ENCODE measurements around the gene BMP6. TPM values are rescaled to one million over a fixed set of nuclear protein-coding genes. Genes with fewer than 3 reads are reported as not detected.

Gene BMP6
- total and polyA plus RNA-seq, 2 of the 4 experiments (the other 2 are of a cell fraction): 0.18 to 0.19 TPM

- no peaks in the 10 kb centered on the region for H4K20me1 ChIP-seq (ENCODE audit: insufficient read depth, low read length)
- ATAC-seq (ENCODE audit: low read depth) (no peak), DNase-seq (no peak)
- no peak overlapping the region for H3K23ac ChIP-seq (ENCODE audit: low read depth, low read length)
- H3K4me3 ChIP-seq (ENCODE audit: insufficient read depth, low read depth, low read length): no peak overlapping the region
- no peak overlapping the region for H3K4ac ChIP-seq (ENCODE audit: low read depth, low read length)
- intact Hi-C loops (cut with micrococcal nuclease): no loop called here
- no peak overlapping the region for H2BK15ac ChIP-seq (ENCODE audit: low read depth, low read length)
- H3K27me3 ChIP-seq (ENCODE audit: control insufficient read depth, insufficient read depth, low read length): peaks cover 17% of the 10 kb centered on the region
- H3K27ac ChIP-seq (ENCODE audit: insufficient read depth, low read length): no peak overlapping the region
- no TSS peak for BruUV-seq (replicated peaks)
- H2BK5ac ChIP-seq (ENCODE audit: low read depth, low read length, poor library complexity, severe bottlenecking): no peak overlapping the region
- H3K9me3 ChIP-seq (ENCODE audit: control insufficient read depth, insufficient read depth, low read length): no peaks in the 10 kb centered on the region; the same call in 1 of the 2 replicates
- no peaks in the 10 kb centered on the region for H3K9me1 ChIP-seq (ENCODE audit: insufficient read depth, low read length)
- CTCF ChIA-PET: no interaction called here
- no peaks in the 10 kb centered on the region for H3K79me1 ChIP-seq (ENCODE audit: low read depth in 1 of 2, low read length in 2 of 2)
- no peak overlapping the region for H2AK9ac ChIP-seq (replicated peaks; ENCODE audit: low read depth, low read length, poor library complexity)
- no peak overlapping the region for H4K8ac ChIP-seq (ENCODE audit: low read depth in 2 of 2, low read length in 2 of 2)
- TF ChIP-seq CEBPB (IDR thresholded peaks at IDR 0.05; ENCODE audit: low read depth, low read length) (no peak), RFX5 (IDR thresholded peaks at IDR 0.05; ENCODE audit: low read depth, low read length) (no peak), RAD21 (IDR thresholded peaks at IDR 0.05; ENCODE audit: low read length) (no peak), RCOR1 (IDR thresholded peaks at IDR 0.05; ENCODE audit: insufficient replicate concordance, low read length) (no peak), FOS (IDR thresholded peaks at IDR 0.05; ENCODE audit: low read depth, low read length) (no peak), MXI1 (IDR thresholded peaks at IDR 0.05; ENCODE audit: borderline replicate concordance, low read depth, low read length) (no peak), ELK1 (IDR thresholded peaks at IDR 0.05; ENCODE audit: borderline replicate concordance, low read depth, low read length) (no peak), POLR2A (IDR thresholded peaks at IDR 0.05; ENCODE audit: low read depth, low read length) (no peak), MAZ (IDR thresholded peaks at IDR 0.05; ENCODE audit: borderline replicate concordance, low read depth, low read length) (no peak), SMC3 (IDR thresholded peaks at IDR 0.05; ENCODE audit: low read depth, low read length) (no peak), CHD1 (IDR thresholded peaks at IDR 0.05; ENCODE audit: low read depth, low read length) (no peak), CTCF (conservative IDR thresholded peaks at IDR 0.05; ENCODE audit: low read depth, low read length) (no peak), MAFK (IDR thresholded peaks at IDR 0.05; ENCODE audit: low read depth, low read length) (no peak), BHLHE40 (IDR thresholded peaks at IDR 0.05; ENCODE audit: low read depth, low read length) (no peak), NFE2L2 (IDR thresholded peaks at IDR 0.05; ENCODE audit: low read depth, low read length) (no peak), USF2 (IDR thresholded peaks at IDR 0.05; ENCODE audit: low read depth, low read length) (no peak)
- H2AFZ ChIP-seq (replicated peaks; ENCODE audit: low read length, poor library complexity): no peak overlapping the region
- no peak overlapping the region for H4K91ac ChIP-seq (ENCODE audit: insufficient read depth, low read depth, low read length)
- H3K36me3 ChIP-seq (ENCODE audit: control insufficient read depth, insufficient read depth, low read length): no peaks in the 10 kb centered on the region
- no peak overlapping the region for H3K14ac ChIP-seq (replicated peaks; ENCODE audit: low read depth, low read length)
- dilution Hi-C loops (cut with HindIII; ENCODE audit: low sequenced_read_pairs, unreplicated experiment): no loop called here
- H3K4me1 ChIP-seq (ENCODE audit: control insufficient read depth, insufficient read depth, low read length): no peaks in the 10 kb centered on the region
- H3K18ac ChIP-seq (ENCODE audit: low read depth, low read length): no peak overlapping the region
- 90% methylated on average over 2 of the region's 10 CpGs; no CpG with 5 or more reads in 1 of the 2 experiments for WGBS, 2 experiments (ENCODE audit: extremely low coverage in 2 of 2, insufficient read length in 1 of 2)
- H4K5ac ChIP-seq (ENCODE audit: low read depth, low read length): no peak overlapping the region
- H2BK20ac ChIP-seq (ENCODE audit: low read depth, low read length): no peak overlapping the region
- POLR2A ChIA-PET (ENCODE audit: unreplicated experiment): no interaction called here
- H2BK120ac ChIP-seq (ENCODE audit: low read depth, low read length): no peak overlapping the region
- in situ Hi-C loops (cut with MboI; ENCODE audit: low sequenced_read_pairs): no loop called here
- no peak overlapping the region for H3K9ac ChIP-seq (ENCODE audit: low read depth, low read length)
- H3K56ac ChIP-seq (ENCODE audit: extremely low read depth, insufficient read depth, low read length): no peak overlapping the region
- no peak overlapping the region for H2AK5ac ChIP-seq (ENCODE audit: low read depth, low read length)
- no peak overlapping the region for H3K4me2 ChIP-seq (ENCODE audit: low read depth, low read length)
Measured at GRCh38 chr6:7745942-7746341, 20.0 kb downstream of the BMP6 start.
